Measurements from ENCODE around the gene DPP10.
A peak's percentile ranks its signal among the peaks of the same experiment; 100 is the strongest.

The DPP10 gene

GRCh38 chr2:114610677-114611076 is 168.2 kb downstream of the DPP10 start:
- no peak for DNase-seq

GRCh38 chr2:114614592-114614991 is 172.2 kb downstream of the DPP10 start:
- no peak for DNase-seq

- no peak for DNase-seq
Measured at GRCh38 chr2:114628481-114628880, 186.0 kb downstream of the DPP10 start.

DNA sequence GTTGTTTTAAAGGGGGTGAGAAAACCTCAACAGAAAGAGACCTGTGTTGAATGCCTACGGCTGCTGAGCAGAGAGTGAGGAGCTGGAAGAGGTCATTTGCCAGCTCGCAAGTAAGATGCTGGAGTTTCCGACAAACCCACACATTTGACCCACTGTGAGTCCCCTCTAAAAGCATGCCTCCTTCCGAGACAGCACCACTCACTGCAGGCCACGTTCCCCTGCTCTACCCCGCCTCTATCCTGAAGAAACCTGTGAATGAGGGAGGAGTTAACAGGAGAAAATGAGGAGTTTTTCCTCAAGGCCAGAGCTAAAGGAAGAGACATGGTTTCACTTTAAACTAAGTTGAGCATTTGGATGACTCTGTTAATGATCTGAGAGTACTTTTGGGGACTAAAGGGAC is 188.7 kb downstream of the DPP10 start:
- DNase-seq, result no peak

DNA sequence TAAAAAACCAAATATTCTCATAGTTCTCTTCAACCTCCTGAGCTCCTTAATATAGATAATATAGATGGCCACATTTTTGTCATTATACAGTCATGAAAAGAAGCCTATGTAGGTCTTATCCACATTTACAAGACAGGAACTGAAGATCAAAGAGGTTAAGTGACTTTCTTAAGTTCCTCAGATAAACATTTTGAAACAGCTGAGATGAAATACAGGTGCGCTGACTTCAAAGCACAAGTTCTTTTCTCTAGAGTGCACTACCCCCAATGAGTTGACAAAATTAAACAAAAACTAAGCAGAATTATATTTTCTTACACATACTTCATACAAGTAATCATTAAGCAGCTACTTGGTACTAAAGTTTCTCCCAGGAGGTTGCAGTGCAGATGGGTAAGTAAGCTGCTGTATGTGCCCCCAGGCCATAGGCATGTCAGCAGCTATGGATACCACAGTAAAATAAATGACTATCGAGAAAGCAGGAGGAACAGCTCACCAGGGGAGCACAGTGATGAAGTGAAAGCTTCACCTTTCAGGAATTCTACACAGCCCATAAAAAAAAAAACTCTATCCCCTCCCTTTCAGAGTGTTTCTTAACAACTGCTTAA is 199.8 kb downstream of the DPP10 start:
- DNase-seq, result no peak

- DNase-seq, result no peak
Measured at GRCh38 chr2:114642988-114643553, 200.6 kb downstream of the DPP10 start.

DNA sequence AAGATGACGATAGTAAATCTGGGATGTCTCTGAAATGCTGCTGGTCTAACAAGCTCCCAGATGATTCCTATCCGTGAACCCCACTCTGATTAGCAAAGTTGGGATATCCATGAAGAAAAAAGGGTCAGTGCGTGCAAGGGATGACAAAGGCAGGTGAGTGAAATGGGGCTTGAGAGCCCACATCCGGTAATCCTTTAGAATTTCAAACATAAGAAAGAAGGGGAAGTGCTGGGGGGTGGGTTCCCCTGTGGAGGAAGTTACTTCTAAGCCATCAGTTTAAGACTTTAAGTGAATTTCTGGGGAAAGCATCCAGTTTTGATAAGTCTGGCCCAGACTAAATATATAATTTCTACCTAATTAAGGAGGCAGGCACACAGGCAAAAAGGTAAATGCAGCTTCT is 209.5 kb downstream of the DPP10 start:
- no peak for DNase-seq

- DNase-seq, result no peak
Measured at GRCh38 chr2:114659880-114660279, 217.4 kb downstream of the DPP10 start.

GRCh38 chr2:114661971-114662939 is 219.8 kb downstream of the DPP10 start:
- peak in 1 of 2 donors; percentile 1 for DNase-seq

DNA sequence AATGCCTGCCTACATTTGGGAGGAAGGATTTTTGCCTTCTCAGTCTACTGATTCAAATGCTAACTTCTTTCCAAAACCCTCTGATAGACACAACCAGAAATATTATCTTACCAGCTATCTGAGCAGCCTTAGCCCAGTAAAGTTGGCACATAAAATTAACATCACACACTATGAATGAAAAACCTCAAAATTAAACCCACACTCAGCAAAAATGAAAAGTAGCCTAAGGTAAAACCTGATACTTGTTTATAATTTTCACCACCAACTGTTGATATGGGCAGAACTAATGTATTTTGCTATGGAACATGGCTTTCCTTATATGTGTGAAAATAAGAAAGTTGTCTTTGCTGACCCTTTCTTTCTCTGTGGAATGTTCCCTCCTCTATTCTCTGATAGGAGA is 226.0 kb downstream of the DPP10 start:
- no peak for DNase-seq

DNA sequence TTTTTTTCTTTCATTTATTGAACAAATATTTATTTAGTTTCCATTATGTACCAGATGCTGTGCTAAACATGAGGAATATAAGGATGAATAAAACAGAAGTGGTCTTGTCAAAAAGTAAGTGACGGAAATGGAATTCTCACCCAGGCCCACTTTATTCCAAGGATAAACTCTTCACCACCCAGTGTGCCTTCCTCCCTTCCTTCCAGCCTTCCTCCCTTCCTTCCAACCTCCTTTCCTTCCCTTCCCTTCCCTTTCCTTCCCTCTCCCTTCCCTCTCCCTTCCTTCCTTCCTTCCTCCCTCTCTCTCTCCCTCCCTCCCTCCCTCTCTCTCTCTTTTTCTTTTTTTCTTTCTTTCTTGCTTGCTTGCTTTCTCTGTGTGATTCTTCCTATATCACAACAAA is 240.8 kb downstream of the DPP10 start:
- DNase-seq, result no peak

DNA sequence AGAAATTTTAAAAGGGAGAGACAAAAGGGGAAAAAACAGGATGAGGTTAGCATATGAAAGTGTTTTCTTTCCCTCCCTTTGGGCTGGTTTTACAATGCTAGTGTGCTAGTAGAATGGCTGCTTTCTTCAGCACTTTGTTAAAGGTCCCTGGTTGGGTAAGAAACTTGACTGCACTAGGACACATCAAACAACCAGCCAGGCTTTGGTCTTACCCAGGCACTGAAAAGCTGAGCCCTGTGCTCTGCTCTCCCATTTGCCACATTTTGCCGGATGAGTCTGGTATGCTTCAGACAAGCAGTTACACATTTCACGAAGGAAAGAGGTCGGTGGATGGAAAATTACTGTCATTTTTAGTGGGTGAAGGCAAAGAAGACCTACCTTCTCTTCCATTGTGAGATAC is 242.0 kb downstream of the DPP10 start:
- DNase-seq, result no peak

DNA sequence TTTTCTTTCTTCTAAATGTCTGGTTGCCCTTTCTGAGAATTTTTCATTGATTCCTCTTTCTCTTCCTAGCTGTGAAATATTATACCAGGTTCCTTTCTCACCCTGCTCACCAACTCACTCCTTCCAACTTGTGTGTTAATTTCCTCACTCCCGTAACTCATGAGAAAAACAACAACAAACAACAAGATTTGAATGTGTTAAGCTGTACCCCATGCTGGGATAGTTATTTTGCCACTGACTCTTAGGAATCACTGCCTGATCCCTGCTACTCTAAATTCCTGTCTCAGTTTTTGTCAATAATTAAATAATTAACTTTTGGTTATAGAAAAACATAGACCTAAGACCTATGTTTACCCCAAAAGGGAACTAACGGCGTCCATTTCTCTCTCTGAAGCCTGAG is 242.7 kb downstream of the DPP10 start:
- no peak for DNase-seq

GRCh38 chr2:114688241-114688640 is 245.8 kb downstream of the DPP10 start:
- no peak for DNase-seq

- DNase-seq, result no peak
Measured at GRCh38 chr2:114698520-114698919, 256.1 kb downstream of the DPP10 start.

- DNase-seq, result no peak
Measured at GRCh38 chr2:114699423-114699944, 257.0 kb downstream of the DPP10 start.

- DNase-seq, result no peak
Measured at GRCh38 chr2:114700440-114700839, 258.0 kb downstream of the DPP10 start.

GRCh38 chr2:114709936-114710850 is 267.8 kb downstream of the DPP10 start:
- DNase-seq, result no peak

- no peak for DNase-seq
Measured at GRCh38 chr2:114714313-114714712, 271.9 kb downstream of the DPP10 start.

DNA sequence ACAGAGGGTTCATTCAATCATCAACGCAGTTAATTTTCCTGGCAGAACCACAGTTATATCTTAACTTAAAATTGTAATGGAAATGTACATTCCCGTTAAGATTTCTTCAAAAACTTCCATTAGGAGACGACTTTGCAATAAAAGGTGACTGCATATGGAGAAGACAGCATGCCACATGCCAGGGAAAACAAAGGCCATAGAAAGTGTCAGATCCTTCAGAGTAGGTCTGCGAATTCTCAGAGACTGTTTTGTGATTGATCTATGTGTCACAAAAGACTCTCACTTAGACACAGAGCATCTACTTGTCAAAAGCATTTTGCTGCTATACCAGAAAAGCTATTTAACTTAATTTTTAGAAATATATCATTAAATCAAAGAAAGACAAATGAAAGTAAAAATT is 274.6 kb downstream of the DPP10 start:
- no peak for DNase-seq

DNA sequence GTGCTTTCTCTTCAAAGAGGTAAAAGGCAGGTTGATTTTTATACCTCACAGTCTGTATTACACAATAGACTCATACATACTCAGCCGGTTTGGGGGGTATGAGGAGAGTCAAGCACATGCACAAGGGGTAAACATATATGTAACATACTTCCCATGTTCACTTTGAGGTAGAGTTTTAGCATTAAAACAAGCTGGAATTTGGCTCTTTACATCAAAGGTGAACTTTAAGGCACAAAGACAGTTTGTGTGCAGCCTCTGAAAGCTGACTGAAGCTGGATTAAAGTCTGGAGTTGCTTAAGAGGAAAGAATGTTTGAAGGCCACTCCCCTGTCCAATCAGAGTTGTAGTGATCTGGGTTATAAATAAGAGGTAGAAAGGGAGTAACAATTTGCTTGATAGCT is 282.0 kb downstream of the DPP10 start:
- DNase-seq, result no peak

- DNase-seq, result no peak
Measured at GRCh38 chr2:114727012-114727411, 284.6 kb downstream of the DPP10 start.

GRCh38 chr2:114728372-114728771 is 285.9 kb downstream of the DPP10 start:
- DNase-seq, result no peak
